Stomach smooth muscle (tissue), 2 donors: ENCODE data around the gene TULP4.
A peak's percentile ranks its signal among the peaks of the same experiment; 100 is the strongest.

ENCODE experiments used
- H3K27ac ChIP-seq: one replicate; pipeline ENCODE4 v1.7.0; 2013; ENCODE audit warnings: mild to moderate bottlenecking, low read length, inconsistent platforms
- H3K27me3 ChIP-seq, 2 donors: one replicate each; pipeline ENCODE4 v1.7.0; 2013; ENCODE audit warnings: low read length in 2 of 2; ENCODE audit not compliant: insufficient read depth in 2 of 2, control insufficient read depth in 1 of 2
- H3K36me3 ChIP-seq, 2 donors: one replicate each; pipeline ENCODE4 v1.7.0; 2013; ENCODE audit warnings: low read length in 2 of 2; ENCODE audit not compliant: control insufficient read depth in 2 of 2, insufficient read depth in 2 of 2
- H3K4me1 ChIP-seq: one replicate; pipeline ENCODE4 v1.7.0; 2013; ENCODE audit warnings: low read length; ENCODE audit not compliant: control insufficient read depth, insufficient read depth
- H3K4me3 ChIP-seq, 2 donors: one replicate each; pipeline ENCODE4 v1.7.0; 2013; ENCODE audit warnings: low read length in 2 of 2
- H3K9ac ChIP-seq, 2 donors: one replicate each; pipeline ENCODE4 v1.7.0; 2013; ENCODE audit warnings: low read length in 2 of 2, mild to moderate bottlenecking in 1 of 2
- H3K9me3 ChIP-seq, 2 donors: one replicate each; pipeline ENCODE4 v1.7.0; 2013; ENCODE audit warnings: low read length in 2 of 2; ENCODE audit not compliant: control insufficient read depth in 2 of 2
- donor health status: healthy.
- donor health status: Pancreatic carcinoma.

The TULP4 gene

DNA sequence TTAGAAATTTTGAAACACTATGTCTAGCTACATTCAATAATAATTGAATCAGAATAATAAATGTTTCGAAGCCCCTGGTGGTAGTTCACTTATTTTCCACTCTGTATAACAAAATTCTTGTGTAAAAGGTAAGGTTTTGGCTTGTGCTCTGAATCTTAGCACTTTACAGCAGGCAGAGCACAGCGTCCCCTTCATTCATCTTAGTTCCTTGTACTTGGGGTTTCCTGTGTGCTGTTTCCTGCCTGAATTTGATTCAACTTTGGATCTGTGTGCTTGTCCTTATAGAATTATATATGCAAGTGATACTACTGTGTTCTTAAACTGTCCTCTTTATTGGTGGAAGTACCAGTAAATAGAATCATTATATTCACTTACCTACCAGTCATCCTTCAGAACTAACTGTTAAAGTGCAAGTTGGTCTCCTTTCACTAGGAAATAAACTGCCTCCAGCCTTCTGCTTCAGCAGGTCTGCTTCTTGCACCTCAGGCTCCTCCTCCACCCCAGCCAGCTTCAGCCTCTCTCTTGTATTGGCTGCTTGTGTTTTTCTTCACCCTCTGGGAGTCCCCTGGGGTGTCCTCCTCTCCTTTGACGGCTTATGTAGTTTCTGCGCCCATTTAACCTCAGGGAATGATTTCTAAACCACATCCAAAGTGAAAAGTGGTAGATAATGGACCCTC, 28.8 kb upstream of the TULP4 start:
- H3K36me3 ChIP-seq: no peaks in the 10 kb centered on the region
- no peaks in the 10 kb centered on the region for H3K9me3 ChIP-seq
- H3K9ac ChIP-seq: peak overlapping the region; percentile 45 to 66
- H3K27ac ChIP-seq: peak overlapping the region; percentile 90
- H3K4me1 ChIP-seq: peaks cover 19% of the 10 kb centered on the region
- H3K27me3 ChIP-seq: no peaks in the 10 kb centered on the region
- H3K4me3 ChIP-seq: peak overlapping the region; percentile 3 to 41

DNA sequence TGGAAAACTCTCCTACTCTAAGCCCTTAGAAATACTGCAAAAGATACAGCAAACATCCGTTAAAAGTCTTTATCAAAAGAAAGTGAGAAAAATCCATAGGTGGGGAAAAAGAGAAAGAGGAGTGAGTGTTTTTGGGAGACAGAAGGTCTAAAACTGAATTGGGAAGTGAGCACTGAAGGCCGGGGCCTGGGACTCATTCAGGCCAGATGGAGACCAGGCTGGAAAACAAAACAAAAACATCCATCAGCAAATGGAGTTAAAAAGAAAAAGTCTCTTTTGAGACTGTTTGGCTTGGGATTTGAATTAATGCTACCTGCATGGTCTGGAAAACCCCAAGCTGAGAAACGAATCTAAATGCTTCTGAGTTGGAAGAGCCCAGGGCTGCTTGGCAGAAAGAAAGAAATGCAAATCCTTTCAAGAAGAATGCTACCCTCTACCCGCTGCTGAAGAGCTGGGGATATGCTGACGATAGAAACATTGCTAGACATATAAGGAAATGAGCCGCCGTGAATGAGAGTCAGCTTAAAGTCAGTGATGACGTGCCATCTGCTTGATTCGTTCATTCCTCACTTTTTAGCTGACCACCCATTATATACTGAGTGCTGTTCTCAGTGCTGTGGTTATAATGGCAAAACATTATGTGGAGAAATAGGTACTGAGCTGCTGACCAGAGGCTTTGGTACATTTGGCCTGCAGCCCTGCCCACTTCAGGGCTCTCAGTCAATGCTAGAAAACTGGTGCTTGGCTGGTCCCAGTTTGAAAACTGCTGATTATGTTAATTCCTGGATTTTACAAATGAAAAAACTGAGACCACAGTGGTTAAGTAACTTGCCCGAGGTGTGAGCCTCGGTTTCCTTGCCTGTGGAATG, 28.0 kb upstream of the TULP4 start:
- Histone ChIP-seq H3K9me3 (no peaks in the 10 kb centered on the region), H3K4me1 (peaks cover 19% of the 10 kb centered on the region), H3K4me3 (peak overlapping the region; percentile 3 to 41), H3K27me3 (no peaks in the 10 kb centered on the region), H3K9ac (peak overlapping the region; percentile 45 to 66), H3K27ac (peak overlapping the region; percentile 90), H3K36me3 (no peaks in the 10 kb centered on the region)

DNA sequence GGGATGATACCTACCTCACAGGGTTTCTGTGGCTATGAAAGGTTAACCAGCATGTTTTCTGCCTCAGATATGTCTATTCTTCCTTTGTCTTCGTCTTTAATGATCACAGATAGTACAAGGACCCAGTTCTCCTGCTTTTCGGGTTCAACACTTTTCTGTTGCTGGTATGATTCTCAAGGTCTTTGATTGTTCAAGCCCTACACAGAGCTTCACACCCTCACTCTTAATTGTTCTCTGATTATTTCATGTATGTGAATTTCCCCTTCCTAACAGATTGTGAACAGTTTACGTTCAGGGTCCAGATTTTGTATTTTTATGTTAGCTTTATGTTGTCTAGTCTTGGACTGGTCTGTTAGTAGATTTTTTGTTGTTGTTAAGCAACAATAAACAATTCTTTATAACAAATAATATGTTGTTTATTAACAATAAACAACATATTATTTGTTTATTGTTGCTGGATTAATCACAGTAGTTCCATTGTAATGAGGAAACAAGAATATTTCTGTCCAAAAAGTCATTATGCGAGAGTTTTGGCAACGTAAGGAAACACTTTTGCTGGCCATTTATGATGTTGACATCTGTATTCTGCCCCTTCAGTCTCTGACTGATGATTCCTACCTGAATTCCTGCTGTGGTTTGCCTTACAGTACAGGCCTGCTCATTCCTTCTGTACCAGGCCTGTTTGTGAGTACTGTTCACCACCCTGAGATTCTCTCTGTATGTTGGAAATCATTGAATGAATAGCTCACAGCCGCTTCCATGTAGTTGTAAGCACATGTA, 27.2 kb upstream of the TULP4 start:
- Histone ChIP-seq H3K9ac (peak overlapping the region in 1 of 2 donors; percentile 55), H3K4me3 (peak overlapping the region in 1 of 2 donors; percentile 41), H3K9me3 (no peaks in the 10 kb centered on the region), H3K4me1 (peaks cover 19% of the 10 kb centered on the region), H3K27ac (peak overlapping the region; percentile 90), H3K36me3 (no peaks in the 10 kb centered on the region), H3K27me3 (no peaks in the 10 kb centered on the region)

DNA sequence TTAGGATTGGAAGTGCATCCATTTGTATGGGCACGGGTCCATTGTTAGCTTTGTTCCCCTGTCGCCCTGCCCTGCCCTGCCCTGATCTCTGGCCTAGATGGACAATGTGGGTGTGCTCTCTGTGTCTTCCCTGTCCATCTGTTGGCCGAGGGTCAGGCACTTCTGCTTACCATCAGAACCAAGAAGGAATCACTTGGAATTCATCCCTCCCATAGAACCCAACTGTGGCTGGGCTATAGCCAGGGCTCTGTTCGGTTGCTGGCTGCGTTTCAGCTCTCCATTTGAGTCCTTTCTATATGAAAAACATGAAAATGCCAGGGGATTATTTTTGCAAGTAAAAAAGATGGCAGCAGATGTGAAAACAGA, 26.6 kb upstream of the TULP4 start:
- peak overlapping the region; percentile 90 for H3K27ac ChIP-seq
- H3K27me3 ChIP-seq: no peaks in the 10 kb centered on the region
- H3K36me3 ChIP-seq: no peaks in the 10 kb centered on the region
- no peak overlapping the region for H3K4me3 ChIP-seq
- H3K4me1 ChIP-seq: peaks cover 19% of the 10 kb centered on the region
- no peaks in the 10 kb centered on the region for H3K9me3 ChIP-seq
- H3K9ac ChIP-seq: no peak overlapping the region

DNA sequence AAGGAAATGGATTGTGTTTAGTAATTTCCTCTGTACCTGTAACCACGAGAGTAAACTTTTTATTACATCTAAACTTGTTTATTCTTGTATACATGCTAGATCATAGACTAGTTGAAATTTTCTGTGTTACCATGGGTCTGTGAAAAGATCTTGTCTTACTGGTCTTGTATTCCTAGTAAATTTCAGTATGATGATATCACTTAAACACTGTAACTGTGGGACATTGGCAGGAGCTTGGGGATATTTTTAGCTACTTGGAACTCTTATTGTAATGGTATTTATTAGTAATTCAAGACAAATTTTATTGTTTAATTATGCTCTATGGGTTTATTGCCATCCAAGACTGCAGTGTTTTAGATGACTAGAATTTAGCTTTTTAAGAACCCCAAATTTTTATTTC, 25.9 kb upstream of the TULP4 start:
- no peak overlapping the region for H3K27ac ChIP-seq
- H3K9ac ChIP-seq: no peak overlapping the region
- no peak overlapping the region for H3K4me3 ChIP-seq

DNA sequence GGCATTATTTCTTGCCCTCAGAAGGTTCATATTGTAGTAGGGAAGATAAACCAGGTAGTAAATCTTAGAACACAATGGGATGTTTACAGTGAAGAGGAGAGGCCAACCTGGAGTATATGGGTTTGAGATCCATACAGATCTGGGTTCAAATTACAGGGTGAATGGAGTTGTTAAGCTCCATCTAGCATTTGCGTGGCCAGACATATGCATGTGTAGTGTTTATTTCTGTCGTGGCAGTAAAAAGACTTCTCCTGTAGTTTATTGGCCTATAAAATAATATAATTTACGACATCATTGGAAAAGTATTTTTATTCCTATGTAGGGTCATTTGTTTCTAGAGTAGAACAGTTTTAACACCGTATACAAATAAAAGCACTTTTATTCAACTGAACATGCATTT, 25.2 kb upstream of the TULP4 start:
- no peak overlapping the region for H3K27ac ChIP-seq
- peaks cover 19% of the 10 kb centered on the region for H3K4me1 ChIP-seq
- H3K9ac ChIP-seq: no peak overlapping the region
- no peaks in the 10 kb centered on the region for H3K36me3 ChIP-seq
- H3K27me3 ChIP-seq: no peaks in the 10 kb centered on the region
- H3K4me3 ChIP-seq: no peak overlapping the region
- no peaks in the 10 kb centered on the region for H3K9me3 ChIP-seq

More for the DNA sequence above, 25.9 kb upstream of the TULP4 start:
- Histone ChIP-seq H3K4me1 (peaks cover 19% of the 10 kb centered on the region), H3K36me3 (no peaks in the 10 kb centered on the region), H3K27me3 (no peaks in the 10 kb centered on the region), H3K9me3 (no peaks in the 10 kb centered on the region)

- no peaks in the 10 kb centered on the region for H3K9me3 ChIP-seq
- H3K27ac ChIP-seq: no peak overlapping the region
- no peak overlapping the region for H3K4me3 ChIP-seq
Measured at GRCh38 chr6:158290040-158290439, 22.2 kb upstream of the TULP4 start.

GRCh38 chr6:158290659-158291058, 21.6 kb upstream of the TULP4 start:
- no peaks in the 10 kb centered on the region for H3K9me3 ChIP-seq
- H3K4me1 ChIP-seq: peaks cover 4% of the 10 kb centered on the region
- no peak overlapping the region for H3K9ac ChIP-seq
- no peaks in the 10 kb centered on the region for H3K36me3 ChIP-seq
- H3K27me3 ChIP-seq: no peaks in the 10 kb centered on the region
- no peak overlapping the region for H3K27ac ChIP-seq
- H3K4me3 ChIP-seq: no peak overlapping the region

More at GRCh38 chr6:158290040-158290439, 22.2 kb upstream of the TULP4 start:
- no peaks in the 10 kb centered on the region for H3K36me3 ChIP-seq
- H3K9ac ChIP-seq: no peak overlapping the region
- H3K4me1 ChIP-seq: peaks cover 8% of the 10 kb centered on the region
- H3K27me3 ChIP-seq: no peaks in the 10 kb centered on the region

DNA sequence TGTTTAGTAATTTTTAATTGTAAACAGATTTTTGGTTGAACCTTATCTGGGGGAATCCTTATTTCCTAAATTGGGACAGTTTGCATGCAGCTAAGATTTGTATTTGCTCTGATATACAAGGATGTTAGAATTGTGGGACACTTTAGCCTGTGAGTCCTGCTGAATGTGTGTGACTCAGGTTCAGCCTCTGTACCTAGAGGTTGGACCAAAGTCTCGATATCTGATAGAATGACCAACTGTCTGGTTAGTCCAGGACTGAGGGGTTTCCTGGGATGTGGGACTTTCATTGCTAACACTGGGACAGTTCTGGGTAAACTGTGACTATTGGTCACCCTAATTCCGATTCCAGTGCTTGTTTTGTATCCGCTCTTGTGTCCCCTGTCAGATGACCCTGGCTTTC, 20.2 kb upstream of the TULP4 start:
- H3K27me3 ChIP-seq: no peaks in the 10 kb centered on the region
- H3K4me1 ChIP-seq: no peaks in the 10 kb centered on the region
- no peak overlapping the region for H3K4me3 ChIP-seq
- peaks cover 0 to under 1% of the 10 kb centered on the region in 2 donors for H3K9me3 ChIP-seq
- no peak overlapping the region for H3K9ac ChIP-seq
- H3K27ac ChIP-seq: no peak overlapping the region
- H3K36me3 ChIP-seq: no peaks in the 10 kb centered on the region

- Histone ChIP-seq H3K36me3 (no peaks in the 10 kb centered on the region), H3K4me1 (no peaks in the 10 kb centered on the region), H3K9me3 (peaks cover 0 to 3% of the 10 kb centered on the region in 2 donors), H3K4me3 (no peak overlapping the region), H3K27ac (no peak overlapping the region), H3K9ac (no peak overlapping the region), H3K27me3 (no peaks in the 10 kb centered on the region)
Measured at GRCh38 chr6:158293122-158293521, 19.1 kb upstream of the TULP4 start.
